SKM-1 treated with dmso at 0.1 percent for 144 hours (cell line): ENCODE data around the gene INO80C.
"Not testable (repeated sequence)": the region's sequence is repeated elsewhere in the genome, so short reads cannot be mapped to it uniquely, and the experiment has no call there.

Experiments
- DNase-seq: peaks from one replicate; lab custom pipeline; 2025; ENCODE audit not compliant: unreplicated experiment; lab: John Stamatoyannopoulos, UW

The INO80C gene

DNA sequence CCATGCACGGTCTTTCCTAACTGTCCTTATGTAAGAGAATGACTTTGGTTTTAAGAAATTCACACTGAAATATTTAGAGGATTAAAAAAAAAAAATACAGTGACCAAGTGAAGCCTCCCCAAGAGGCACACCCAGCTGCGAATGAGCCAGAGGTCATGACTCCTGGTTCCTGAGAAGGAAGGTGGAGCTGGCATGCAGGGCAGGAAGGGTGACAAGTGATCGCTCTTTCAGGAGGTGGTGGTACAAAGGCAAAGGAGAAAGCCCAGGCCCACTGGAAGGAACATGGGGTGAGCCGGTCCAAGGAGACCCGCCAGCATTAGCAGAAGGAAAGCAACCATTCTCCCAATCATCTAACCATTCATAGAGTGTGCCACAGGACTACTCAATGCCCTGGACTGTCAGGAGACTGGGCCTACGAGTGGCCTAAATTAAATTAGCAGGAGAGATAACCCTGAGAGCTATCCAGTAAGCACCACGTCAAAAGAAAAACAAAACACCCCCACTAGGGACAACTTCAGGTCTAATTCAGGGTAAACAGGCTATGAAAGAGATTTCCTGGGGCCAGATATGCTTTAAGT, 7.8 kb downstream of the INO80C start:
- no peak for DNase-seq

- DNase-seq, result not testable (repeated sequence)
Observed at GRCh38 chr18:35489281-35489680, 8.5 kb downstream of the INO80C start.

GRCh38 chr18:35488396-35488795, 9.4 kb downstream of the INO80C start:
- not testable (repeated sequence) for DNase-seq

- not testable (repeated sequence) for DNase-seq
Observed at GRCh38 chr18:35487525-35487924, 10.2 kb downstream of the INO80C start.

- no peak for DNase-seq
Observed at GRCh38 chr18:35485852-35486251, 11.9 kb downstream of the INO80C start.

DNA sequence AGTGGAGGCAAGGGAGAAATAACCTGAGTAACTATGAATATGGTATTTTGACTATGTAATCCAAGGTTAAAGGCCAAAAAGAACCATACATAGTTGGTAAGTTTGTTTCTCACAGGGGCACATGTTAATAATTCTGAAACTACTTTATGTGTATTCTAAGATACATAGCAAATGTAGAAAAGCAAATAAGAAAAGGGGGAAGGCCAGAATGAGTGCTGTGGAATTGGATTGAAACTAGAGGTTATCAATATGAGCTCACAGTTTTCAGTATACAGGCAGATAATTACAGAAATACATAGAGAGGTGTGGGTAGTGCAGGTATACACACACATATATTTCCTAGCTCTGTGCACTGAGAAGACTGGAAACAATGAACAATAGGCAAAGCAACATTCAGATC, 13.7 kb downstream of the INO80C start:
- no peak for DNase-seq

GRCh38 chr18:35481960-35482366, 15.8 kb downstream of the INO80C start:
- DNase-seq, result no peak

DNA sequence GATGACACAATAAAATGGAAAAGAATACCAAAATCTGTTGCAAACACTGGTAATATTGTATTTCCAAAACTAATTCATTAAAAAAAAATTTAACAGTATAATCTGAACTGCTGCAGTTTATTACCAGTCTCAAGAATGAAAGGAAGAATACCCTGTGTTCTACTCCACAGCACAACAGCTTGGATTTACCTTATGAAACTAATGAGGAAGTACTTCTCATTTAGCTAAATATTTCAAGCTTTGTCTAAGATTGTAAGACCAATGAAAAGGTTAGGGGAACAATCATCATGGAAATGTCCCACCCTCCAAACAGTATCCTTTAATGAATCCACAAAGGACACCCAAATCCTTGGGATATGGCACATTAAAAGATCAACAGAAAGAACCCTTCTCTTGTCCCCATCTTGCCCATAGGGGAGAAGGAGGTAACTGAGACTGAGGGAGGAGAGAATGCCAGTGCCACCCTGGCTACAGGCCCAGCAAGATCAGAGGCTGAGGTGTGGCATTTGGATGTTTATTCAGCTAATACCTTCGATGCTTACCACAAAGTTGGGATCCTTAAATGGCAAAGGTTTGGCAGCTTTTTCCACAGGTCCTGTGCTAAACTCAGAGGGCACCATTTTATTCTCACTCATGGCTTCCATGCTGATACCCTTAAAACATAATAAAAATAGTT, 17.7 kb downstream of the INO80C start:
- DNase-seq, result no peak

DNA sequence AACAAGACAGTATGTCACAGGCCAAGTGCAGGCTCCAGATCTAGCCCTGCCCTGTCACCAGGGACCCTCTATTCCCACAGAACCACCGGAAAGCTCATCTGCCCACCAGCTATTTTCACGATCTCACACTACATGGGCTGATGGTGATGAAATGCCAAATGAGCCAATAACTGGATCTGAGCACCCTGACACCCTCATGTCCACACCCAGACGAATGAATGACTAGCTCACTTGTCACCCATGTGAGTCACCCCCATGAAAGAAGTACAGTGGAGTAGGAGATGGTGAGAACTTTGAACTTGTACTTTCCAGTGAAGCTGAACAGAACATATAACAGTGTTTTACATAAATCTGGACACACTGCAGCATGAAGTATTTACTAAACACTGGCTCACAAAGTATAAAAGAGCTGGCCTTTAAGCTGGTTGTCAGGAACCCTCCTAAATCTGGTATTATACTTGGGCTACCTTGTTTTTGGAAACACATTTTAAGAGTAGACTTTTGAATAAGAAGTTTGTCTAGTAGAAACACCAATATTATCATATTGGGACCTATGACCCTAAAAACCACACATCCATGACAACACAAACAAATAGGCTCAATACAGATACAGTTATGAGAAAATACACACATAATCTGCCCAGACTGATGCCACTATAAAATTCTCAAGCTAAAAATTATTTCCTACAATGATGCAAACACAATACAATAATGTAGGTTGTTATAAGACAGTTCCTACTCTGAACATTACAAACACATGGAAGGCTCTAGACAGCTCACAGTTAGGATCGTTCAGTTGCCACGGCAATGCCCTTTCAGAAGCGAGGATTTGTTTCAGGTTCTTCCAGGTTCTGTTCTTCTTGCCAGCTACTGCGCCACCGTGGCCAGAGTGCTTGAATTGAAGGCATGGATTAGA, 19.0 kb downstream of the INO80C start:
- no peak for DNase-seq

DNA sequence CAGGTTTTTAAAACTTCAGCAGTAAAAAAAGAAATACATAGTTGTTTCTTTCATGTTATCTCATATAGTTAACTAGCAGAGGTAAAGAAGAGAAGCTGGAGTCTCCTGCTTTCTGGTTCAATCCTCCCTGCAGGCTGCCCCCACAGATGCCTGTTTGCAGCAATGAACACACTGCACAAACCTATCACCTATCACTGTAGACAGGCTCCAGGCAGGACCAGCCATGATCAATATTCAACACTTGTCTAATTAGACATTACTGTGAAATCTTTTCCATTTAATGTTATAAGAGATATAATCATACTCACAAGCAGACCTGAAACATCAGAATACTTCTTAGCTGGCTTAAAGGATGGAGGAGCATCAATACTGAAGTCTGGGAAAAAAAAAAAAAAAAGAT, 19.8 kb downstream of the INO80C start:
- DNase-seq, result no peak

DNA sequence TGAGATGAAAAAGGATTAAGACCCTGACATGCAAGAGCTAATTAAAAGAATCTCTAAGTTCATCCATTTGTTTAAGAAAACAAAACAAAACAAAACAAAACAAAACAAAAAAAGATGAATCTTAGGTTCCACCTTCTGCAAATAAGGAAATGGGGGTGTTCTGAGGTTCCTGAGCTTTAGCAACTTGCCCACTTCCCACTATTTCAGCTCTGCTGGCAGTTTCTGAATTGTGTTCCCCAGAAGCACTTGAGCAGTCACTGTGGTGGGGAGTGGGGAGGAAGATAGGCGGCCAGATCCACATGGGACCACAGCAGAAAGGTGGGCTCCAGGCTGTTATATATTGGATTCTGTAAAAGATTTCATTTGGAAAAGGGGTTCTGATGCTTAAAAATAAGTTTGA, 20.3 kb downstream of the INO80C start:
- DNase-seq, result peak; percentile 58

- no peak for DNase-seq
Observed at GRCh38 chr18:35474884-35475283, 22.9 kb downstream of the INO80C start.

GRCh38 chr18:35473562-35473961, 24.2 kb downstream of the INO80C start:
- DNase-seq, result no peak

DNA sequence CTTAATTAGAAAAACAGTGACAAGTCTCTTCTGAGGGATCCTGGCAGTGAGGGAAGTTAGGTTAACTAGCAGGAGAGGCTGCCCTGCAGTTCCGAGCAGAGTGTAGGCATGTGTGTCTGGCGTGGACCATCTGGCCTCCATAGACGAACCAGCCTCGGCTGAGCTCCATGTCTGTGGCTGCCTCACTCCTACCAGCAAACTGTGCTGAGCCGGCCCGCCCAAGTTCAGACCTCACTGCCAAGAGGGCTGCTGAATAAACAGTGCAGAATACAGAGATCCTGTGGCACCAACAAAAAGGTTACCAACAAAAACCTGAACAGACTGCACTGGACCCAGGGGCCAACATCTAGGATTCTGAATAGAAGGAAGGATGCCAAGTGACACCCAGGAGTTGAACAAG, 27.3 kb downstream of the INO80C start:
- DNase-seq, result no peak

DNA sequence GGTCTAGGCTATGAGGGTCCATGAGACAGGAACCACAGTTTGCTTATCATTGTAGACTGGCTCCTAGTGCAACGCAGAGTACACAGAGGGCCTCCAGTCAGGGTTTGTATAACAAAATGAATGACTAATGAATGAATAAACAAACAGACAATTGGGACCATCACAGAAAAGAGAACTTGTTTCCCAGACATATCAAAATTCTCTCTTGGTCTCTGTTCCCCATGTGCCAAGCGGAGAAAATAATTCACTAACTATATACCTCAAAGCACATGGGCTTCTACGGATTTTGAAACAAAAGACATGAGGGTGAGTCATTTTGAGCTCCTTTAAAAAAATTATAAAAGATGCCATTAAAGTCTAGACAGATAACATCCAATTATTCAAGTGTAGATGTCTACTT, 28.0 kb downstream of the INO80C start:
- DNase-seq, result no peak

DNA sequence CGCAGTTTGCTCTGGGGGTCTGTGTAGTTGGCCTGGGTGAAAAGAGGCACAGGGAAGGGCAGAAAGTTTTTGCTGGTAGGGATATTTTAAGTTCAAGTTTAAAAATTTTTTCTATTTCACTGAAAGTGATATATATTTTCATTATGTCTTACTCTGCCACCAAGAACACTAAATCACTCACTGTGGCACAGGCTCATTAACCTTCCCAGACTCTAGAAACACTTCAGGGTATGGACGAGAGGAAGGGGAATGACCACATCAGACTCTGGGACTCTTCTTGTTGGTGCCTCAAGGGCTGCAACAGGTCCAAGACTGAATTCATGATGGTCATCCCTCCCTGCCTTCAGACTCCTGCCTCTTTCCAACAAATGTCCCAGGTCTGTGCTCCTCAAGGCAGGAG, 29.0 kb downstream of the INO80C start:
- no peak for DNase-seq

DNA sequence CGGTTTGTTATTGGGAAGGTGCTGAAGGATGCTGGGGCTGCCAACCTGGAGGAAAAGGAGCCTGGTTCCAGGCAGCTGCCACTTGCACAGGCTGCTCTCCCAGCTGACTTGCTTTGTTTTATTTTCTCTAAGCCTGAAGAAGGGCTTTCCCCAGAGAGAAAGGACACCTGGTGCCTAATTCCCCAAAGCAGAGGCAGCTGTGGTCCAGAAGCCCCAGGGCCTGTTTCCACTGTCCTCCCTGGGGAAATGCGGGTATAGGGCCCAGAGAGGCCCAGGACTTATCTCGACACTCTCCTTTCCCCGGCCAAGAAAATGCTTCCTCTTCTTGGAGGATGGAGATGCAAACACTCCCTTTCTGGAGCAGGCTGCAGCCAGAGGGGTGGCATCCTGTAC, 30.1 kb downstream of the INO80C start:
- DNase-seq, result no peak

- DNase-seq, result no peak
Observed at GRCh38 chr18:35466815-35467623, 30.7 kb downstream of the INO80C start.

DNA sequence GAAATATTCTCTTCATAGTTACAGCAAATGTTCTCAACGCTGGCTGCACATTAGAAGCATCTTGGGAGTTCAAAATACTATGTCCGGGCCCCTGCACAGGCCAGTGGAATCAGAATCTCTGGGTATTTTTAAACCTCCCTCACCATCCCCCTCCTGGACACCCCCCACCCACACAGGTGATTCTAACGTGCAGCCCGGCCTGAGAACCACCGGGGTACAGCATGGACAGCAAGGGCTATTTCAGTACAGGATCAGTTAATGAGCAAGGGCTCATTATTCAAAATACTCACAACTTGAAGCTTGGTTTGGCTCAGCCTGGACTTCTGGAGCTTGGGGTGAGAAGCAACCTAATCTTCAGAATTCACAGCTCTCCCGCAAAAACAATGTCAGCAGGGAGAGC, 31.4 kb downstream of the INO80C start:
- no peak for DNase-seq

DNA sequence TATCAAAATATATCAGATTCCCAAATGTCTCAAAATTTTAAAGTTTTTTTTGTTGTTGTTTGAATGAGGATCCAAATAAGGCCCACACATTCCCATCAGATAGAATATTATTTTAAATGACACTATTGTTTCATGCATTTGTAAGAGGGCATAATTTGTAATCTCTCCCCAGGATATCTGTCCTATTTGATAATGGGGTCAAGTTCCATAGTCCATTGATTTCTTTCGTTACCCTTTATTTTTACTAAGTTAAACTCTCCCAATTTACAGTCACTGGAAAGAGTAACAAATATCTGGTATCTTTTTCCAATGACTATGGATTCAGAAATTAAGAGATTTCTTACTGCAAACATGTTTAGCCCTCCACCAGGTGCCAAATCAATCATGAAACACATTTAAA, 32.4 kb downstream of the INO80C start:
- no peak for DNase-seq

DNA sequence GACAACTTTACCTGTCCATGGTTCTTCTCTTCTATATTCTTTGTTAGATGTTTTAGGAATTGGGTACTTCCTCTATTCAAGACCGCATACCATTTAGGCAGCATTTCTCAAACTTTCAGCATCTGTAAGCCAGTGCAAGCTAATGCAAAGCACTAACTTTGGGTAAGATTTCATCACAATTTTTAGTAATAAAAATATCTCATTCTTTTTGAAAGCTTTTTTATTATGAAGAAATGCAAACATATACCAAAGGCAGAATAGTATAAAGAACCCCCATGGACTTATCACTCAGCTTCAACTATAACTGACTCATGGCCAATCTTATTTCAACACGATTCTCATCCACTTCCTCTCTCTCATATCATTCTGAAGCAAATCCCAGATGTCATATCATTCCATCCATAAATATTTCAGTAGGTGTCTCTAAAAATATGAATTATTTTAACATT, 32.9 kb downstream of the INO80C start:
- no peak for DNase-seq
